GM19467 (cell line): ENCODE results near the gene AGPAT3.

Source experiments
- ATAC-seq: cut with Tn5 transposase; IDR thresholded peaks from one replicate; pipeline ENCODE4 v1.9.1; 2021; ENCODE audit warnings: mild to moderate bottlenecking, moderate library complexity; ENCODE audit not compliant: unreplicated experiment

AGPAT3 gene

DNA sequence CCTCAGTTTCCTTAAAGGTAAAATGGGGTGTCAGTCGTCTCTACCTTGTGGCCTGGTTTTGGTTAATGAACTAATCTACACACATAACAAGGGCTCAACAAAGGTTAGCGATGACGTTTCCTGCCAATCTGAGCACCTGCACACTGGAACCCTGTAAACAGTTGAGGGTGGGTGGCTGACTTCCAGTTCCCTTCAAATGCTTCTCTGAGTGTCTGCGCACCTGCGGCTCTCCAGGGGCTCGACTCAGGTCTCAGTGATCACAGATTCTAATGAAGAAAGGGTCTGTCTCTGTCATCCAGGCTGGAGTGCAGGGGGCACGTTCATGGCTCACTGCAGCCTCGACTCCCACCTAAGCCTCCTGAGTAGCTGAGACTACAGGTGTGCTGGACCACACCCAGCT lies 3.3 kb upstream of the AGPAT3 start:
- no peak for ATAC-seq

DNA sequence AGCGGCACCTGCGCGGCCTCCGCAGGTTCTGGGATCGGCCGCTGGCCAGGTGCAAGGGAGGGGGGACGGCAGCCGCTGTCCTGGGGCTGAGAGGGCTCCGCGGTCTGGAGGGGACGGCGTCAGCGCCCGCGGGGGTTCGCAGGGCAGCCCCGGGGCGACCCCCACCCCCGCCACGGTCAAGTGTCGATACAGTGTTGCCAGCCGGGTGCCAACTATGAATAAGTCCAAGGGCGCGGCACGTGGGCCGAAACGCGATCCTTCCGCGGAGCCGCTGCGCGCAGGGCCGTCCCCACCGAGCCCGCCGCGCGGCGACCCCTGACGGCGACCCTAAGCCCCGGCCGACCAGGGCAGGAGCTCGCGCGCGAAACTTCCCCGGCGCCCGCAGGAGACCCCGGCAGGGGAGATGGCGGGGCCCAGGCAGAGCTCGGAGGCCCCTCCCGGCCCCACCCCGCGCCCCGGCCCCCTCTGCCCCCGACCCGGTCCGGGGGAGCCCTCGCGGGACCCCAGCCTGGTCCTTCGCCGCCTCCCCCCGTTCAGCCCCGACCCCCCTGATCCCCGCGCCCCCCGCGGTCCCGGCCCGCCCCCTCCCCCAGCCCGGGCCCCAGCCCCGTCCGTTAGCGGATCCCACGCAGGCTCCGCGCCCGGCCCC lies 586 bp upstream of the AGPAT3 start:
- ATAC-seq = no peak

- no peak for ATAC-seq
Observed at GRCh38 chr21:43865540-43866259, 677 bp downstream of the AGPAT3 start.

DNA sequence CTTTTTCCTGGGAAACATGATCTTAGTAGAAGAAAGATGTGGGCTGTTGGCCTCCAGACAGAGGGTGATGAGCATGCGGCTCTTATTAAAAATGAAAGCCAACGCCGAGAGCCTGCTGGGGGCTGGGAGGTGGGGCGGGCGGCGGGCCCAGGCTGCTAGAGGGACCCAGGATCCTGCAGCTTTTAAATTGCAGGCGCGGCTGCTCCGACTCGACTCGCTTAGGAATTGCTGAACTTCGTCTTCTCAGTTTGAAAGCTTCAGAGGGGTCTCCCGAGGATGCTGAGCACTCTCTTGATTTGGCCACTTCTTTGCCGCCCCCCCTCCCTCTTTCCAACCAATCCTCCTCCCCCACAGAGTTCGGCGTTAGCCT lies 1.2 kb downstream of the AGPAT3 start:
- no peak for ATAC-seq

- ATAC-seq = no peak
Observed at GRCh38 chr21:43866659-43867331, 1.8 kb downstream of the AGPAT3 start.

GRCh38 chr21:43867332-43867703 lies 2.3 kb downstream of the AGPAT3 start:
- no peak for ATAC-seq

DNA sequence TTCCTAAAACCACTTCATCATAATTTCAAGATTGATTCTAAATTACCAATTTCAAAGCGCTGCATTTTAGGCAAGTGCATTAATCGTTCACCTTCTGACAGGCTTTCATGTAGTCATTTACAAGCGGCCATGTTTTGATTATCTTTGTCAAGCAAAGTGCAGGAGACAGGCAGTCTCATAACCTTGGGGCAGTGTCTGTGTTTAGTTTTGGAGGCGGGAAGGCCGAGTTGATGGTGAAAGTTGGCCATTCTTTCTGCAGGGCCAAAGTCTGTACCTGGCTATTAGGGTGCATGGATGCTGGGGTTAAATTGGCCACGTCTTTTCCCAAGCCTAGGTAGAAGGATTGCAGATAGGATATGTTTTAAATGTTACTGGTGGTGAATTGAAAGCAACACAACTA lies 2.9 kb downstream of the AGPAT3 start:
- ATAC-seq = no peak

GRCh38 chr21:43868461-43868860 lies 3.4 kb downstream of the AGPAT3 start:
- no peak for ATAC-seq

- no peak for ATAC-seq
Observed at GRCh38 chr21:43869486-43870325, 4.7 kb downstream of the AGPAT3 start.

- no peak for ATAC-seq
Observed at GRCh38 chr21:43871487-43871886, 6.5 kb downstream of the AGPAT3 start.

- ATAC-seq = no peak
Observed at GRCh38 chr21:43872531-43873197, 7.6 kb downstream of the AGPAT3 start.

- ATAC-seq = no peak
Observed at GRCh38 chr21:43873673-43874072, 8.7 kb downstream of the AGPAT3 start.

GRCh38 chr21:43874085-43874805 lies 9.2 kb downstream of the AGPAT3 start:
- ATAC-seq = no peak

DNA sequence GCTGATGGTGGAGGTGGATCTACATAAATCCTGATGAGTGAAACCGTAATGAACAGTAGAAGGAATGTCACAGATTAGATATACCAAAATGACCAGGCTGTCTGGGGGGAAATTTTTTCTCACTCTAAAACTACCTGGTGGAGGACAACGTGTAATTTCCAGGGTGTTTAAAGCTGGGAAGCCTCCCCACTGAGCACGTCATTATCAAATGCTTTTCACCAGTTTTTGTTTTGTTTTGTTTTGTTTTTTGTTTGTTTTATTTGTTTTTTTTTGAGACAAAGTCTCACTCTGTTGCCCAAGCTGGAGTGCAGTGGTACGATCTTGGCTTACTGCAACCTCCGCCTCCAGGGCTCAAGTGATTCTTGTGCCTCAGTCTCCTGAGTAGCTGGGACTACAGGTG lies 11.6 kb downstream of the AGPAT3 start:
- ATAC-seq = no peak

- ATAC-seq = no peak
Observed at GRCh38 chr21:43877936-43878575, 13.0 kb downstream of the AGPAT3 start.

DNA sequence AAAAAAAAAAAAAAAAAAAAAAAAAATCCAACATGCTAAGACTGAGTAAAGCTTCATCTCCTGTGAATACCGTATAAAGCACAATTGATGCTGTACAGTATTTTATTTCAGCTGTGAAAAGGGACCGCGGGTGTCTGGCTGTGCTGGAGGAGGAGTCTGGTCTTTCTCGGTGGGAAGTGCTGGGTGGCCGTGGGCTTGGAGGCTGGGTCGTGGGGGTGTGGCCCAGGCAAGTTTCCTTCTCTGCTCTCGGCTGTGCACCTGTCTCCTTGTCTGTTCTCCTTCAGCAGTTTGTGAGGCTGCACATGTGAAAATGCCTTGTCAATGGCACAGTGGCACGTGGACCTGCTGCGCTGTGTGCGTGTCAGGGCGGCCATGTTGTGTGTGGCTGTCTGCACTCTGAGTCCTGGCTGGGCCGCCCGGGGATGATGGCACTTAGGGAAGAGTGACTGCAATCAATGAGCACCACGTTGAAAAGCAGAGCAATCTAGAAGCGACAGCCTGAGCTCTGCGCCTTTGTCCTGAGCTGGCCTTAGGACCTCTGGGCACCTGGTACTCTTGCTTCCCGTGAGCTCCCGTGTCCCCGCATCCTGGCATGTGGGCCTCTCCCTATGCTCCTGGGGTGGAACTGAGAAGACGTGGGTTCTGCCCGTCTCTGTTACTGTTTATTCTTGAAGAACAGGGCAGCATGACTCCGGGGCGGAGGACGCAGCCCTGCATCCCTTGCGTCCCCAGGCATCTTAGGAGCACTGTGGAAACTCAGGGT lies 14.5 kb downstream of the AGPAT3 start:
- no peak for ATAC-seq

DNA sequence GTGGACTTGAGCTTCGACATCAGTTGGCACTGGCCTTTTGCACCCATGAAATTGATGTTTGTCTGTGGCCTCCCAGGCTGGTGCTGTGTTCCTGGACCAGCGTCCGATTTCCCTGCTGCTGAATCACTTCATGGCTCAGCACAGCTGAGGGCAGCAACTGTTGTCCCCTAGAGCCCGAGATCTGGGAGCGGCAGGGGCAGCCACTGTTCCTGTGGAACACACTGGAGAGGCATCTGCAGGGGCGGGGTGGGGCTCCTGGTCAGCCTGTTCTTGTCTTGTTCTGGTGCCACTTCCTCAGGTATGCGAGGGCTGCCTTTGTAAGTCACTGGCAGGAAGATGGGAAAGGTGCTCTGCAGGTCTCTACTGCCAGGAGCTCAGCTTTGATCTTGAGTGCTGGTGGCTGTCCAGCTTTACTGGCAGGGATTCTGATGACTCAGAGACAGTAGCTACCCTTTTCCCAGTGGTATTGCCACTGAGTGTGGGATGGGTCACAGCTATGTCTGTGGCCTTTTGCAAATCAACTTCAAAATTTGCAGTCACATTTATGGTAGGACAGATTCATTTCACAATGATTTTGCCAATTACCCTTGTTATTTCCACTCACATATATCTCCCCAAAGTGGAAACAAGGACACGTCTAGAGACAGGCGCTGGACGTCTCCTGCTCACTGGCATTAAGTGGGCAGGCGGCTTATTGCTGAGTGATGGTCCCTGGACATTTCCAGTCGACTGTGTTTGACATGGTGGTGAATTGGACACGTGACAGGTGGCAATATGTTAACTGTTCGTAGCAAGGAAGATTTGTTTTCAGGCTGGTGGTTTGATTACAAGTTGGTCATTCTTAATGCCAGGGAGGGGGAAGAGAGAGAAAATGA lies 15.3 kb downstream of the AGPAT3 start:
- ATAC-seq = no peak

DNA sequence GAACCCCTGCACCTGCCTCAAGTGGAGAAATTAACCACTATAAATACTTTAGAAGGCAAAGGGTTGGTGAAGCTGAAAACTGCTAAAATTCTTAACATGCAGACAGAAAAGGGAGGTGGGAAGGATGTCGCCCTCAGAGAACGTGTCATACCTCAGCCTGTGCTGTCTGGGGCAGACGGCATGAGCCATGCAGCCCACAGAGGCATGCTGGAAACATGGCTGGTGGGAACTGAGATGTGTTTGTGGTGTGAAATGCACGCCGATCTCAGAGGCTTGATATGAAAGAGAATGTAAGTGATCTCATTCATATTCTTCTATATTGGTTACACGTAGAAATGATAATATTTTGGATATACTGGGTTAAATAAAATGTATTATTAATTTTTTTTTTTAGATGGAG lies 16.3 kb downstream of the AGPAT3 start:
- no peak for ATAC-seq
